Memory B cell (primary cell): Measurements from ENCODE around the gene ATP11A.
"Not testable (repeated sequence)": the region's sequence is repeated elsewhere in the genome, so short reads cannot be mapped to it uniquely, and the experiment has no call there.

Source experiments
- ATAC-seq: fragments of 150-1000 bp; cut with Tn5 transposase; 2 replicates; pipeline ENCODE4 v1.10.0; 2021; ENCODE audit warnings: low read depth, mild to moderate bottlenecking, moderate library complexity
- DNase-seq, 2 donors: peaks; one replicate each; pipeline ENCODE4 v3.0.0; 2022; ENCODE audit warnings: low spot score in 2 of 2
- H3K27ac Mint-ChIP-seq: one replicate; pipeline ENCODE4 v1.8.0; 2022; ENCODE audit warnings: mild to moderate bottlenecking, moderate library complexity, mixed read lengths
- H3K27me3 Mint-ChIP-seq: one replicate; pipeline ENCODE4 v1.8.0; 2022; ENCODE audit warnings: mixed read lengths
- H3K36me3 Mint-ChIP-seq: one replicate; pipeline ENCODE4 v1.8.0; 2022; ENCODE audit warnings: mild to moderate bottlenecking, mixed read lengths
- H3K4me1 Mint-ChIP-seq: one replicate; pipeline ENCODE4 v1.8.0; 2022; ENCODE audit warnings: mixed read lengths
- H3K4me3 Mint-ChIP-seq: one replicate; pipeline ENCODE4 v1.8.0; 2022; ENCODE audit warnings: mild to moderate bottlenecking, moderate library complexity, mixed read lengths
- H3K9me3 Mint-ChIP-seq: one replicate; pipeline ENCODE4 v1.8.0; 2022; ENCODE audit warnings: mixed read lengths

ATP11A gene

DNA sequence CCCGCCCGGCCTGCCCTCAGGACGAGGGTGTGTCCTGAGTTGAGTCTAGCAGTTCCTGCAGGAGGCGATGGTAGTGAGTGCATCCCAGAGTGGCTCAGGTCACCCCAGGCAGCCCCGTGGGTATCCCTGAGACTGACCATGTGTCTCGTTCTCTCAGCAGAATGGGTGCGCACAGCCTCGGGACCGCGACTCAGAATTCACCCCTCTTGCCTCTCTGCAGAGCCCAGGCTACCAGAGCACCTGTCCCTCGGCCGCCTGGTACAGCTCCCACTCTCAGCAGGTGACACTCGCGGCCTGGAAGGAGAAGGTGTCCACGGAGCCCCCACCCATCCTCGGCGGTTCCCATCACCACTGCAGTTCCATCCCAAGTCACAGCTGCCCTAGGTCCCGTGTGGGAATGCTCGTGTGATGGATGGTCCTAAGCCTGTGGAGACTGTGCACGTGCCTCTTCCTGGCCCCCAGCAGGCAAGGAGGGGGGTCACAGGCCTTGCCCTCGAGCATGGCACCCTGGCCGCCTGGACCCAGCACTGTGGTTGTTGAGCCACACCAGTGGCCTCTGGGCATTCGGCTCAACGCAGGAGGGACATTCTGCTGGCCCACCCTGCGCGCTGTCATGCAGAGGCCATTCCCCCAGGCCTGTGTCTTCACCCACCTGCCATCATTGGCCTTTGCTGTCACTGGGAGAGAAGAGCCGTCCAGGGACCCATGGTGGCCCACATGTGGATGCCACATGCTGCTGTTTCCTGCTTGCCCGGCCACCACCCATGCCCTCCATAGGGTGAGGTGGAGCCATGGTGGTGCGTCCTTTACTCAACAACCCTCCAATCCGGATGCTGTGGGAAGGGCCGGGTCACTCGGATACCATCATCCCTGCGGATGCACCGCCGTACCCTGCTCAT, 192.1 kb downstream of the ATP11A start:
- no peak for ATAC-seq
- Mint-ChIP-seq H3K36me3 (peaks cover 11% of the 10 kb centered on the region), H3K4me1 (no peaks in the 10 kb centered on the region), H3K9me3 (no peaks in the 10 kb centered on the region), H3K27ac (no peak overlapping the region), H3K27me3 (no peaks in the 10 kb centered on the region), H3K4me3 (no peak overlapping the region)
- no peak for DNase-seq

DNA sequence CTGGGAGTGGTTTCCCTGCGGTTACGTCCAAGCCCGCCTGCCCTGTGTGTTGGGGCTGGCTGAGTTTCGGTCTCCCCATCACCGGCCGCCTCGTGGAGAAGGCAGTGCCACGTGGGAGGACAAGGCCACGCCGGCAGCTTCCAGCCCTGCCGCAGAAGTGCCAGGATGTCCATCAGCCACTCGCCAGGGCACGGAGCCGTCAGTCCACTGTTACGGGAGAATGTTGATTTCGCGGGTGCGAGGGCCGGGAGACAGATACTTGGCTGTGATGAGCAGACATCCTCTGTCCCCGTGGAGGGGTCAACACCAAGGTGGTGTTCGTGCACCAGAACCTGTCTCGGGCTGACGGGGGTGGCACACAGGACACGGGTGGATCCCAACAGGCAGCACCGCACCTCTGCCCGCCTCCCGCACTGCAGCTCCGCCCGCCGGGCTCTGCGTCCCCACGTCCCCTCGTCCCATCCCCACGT, 192.8 kb downstream of the ATP11A start:
- no peak overlapping the region for H3K27ac Mint-ChIP-seq
- no peak overlapping the region for H3K4me3 Mint-ChIP-seq
- peaks cover 11% of the 10 kb centered on the region for H3K36me3 Mint-ChIP-seq
- H3K9me3 Mint-ChIP-seq, result no peaks in the 10 kb centered on the region
- peaks cover 4% of the 10 kb centered on the region for H3K4me1 Mint-ChIP-seq
- no peak for ATAC-seq
- no peak for DNase-seq
- H3K27me3 Mint-ChIP-seq, result no peaks in the 10 kb centered on the region

GRCh38 chr13:112883241-112883945, 193.6 kb downstream of the ATP11A start:
- peaks cover 5% of the 10 kb centered on the region for H3K4me1 Mint-ChIP-seq
- H3K27me3 Mint-ChIP-seq, result no peaks in the 10 kb centered on the region
- ATAC-seq (no peak), DNase-seq (no peak)
- H3K27ac Mint-ChIP-seq, result no peak overlapping the region
- H3K36me3 Mint-ChIP-seq, result peaks cover 9% of the 10 kb centered on the region
- no peaks in the 10 kb centered on the region for H3K9me3 Mint-ChIP-seq
- no peak overlapping the region for H3K4me3 Mint-ChIP-seq

- not testable (repeated sequence) for DNase-seq, H3K36me3 Mint-ChIP-seq, H3K9me3 Mint-ChIP-seq, H3K4me1 Mint-ChIP-seq, H3K4me3 Mint-ChIP-seq, ATAC-seq, H3K27me3 Mint-ChIP-seq, H3K27ac Mint-ChIP-seq
These were observed 194.9 kb downstream of the ATP11A start for GRCh38 chr13:112884700-112885099.

GRCh38 chr13:112885242-112885781, 195.5 kb downstream of the ATP11A start:
- no peak for DNase-seq
- H3K4me1 Mint-ChIP-seq, result peaks cover 5% of the 10 kb centered on the region
- no peaks in the 10 kb centered on the region for H3K9me3 Mint-ChIP-seq
- peaks cover 7% of the 10 kb centered on the region for H3K36me3 Mint-ChIP-seq
- no peak overlapping the region for H3K27ac Mint-ChIP-seq
- no peak for ATAC-seq
- no peaks in the 10 kb centered on the region for H3K27me3 Mint-ChIP-seq
- no peak overlapping the region for H3K4me3 Mint-ChIP-seq

GRCh38 chr13:112885782-112886268, 196.0 kb downstream of the ATP11A start:
- Mint-ChIP-seq H3K36me3 (peaks cover 4% of the 10 kb centered on the region), H3K4me3 (no peak overlapping the region), H3K27ac (no peak overlapping the region), H3K4me1 (peaks cover 5% of the 10 kb centered on the region), H3K27me3 (no peaks in the 10 kb centered on the region), H3K9me3 (no peaks in the 10 kb centered on the region)
- ATAC-seq, result no peak
- no peak for DNase-seq

GRCh38 chr13:112887151-112887550, 197.3 kb downstream of the ATP11A start:
- ATAC-seq (no peak), DNase-seq (no peak)
- H3K27ac Mint-ChIP-seq, result no peak overlapping the region
- H3K36me3 Mint-ChIP-seq, result peaks cover 4% of the 10 kb centered on the region
- H3K27me3 Mint-ChIP-seq, result no peaks in the 10 kb centered on the region
- no peak overlapping the region for H3K4me3 Mint-ChIP-seq
- H3K4me1 Mint-ChIP-seq, result peaks cover 5% of the 10 kb centered on the region
- H3K9me3 Mint-ChIP-seq, result no peaks in the 10 kb centered on the region

DNA sequence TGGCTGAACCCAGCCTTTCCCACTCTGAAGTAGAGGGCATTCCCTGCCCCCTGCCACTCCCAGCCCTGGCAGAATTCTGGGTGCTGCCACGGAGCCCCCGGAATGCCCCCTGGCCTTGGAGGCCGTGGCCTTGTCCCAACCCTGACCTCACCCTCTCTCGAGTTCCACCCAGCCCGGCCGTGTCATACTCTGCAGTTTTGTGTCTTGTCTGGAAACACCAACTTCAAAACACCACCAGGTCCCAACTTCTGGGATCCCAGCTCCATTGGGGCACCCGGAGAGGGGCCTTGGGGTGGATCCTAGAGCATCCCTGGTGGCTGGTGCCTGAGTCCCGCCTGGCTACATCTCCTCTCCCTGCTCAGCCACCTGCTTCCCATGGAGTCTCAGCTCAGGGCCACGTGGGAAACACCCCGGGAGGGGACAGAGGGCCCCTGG, 197.7 kb downstream of the ATP11A start:
- no peaks in the 10 kb centered on the region for H3K27me3 Mint-ChIP-seq

GRCh38 chr13:112888238-112889111, 198.6 kb downstream of the ATP11A start:
- no peaks in the 10 kb centered on the region for H3K36me3 Mint-ChIP-seq
- no peak overlapping the region for H3K27ac Mint-ChIP-seq
- no peaks in the 10 kb centered on the region for H3K27me3 Mint-ChIP-seq
- ATAC-seq (no peak), DNase-seq (no peak)
- peaks cover 12% of the 10 kb centered on the region for H3K4me1 Mint-ChIP-seq
- H3K9me3 Mint-ChIP-seq, result no peaks in the 10 kb centered on the region
- H3K4me3 Mint-ChIP-seq, result no peak overlapping the region

More for the DNA sequence above, 197.7 kb downstream of the ATP11A start:
- Mint-ChIP-seq H3K4me1 (peaks cover 5% of the 10 kb centered on the region), H3K27ac (no peak overlapping the region), H3K9me3 (no peaks in the 10 kb centered on the region), H3K36me3 (peaks cover 4% of the 10 kb centered on the region), H3K4me3 (no peak overlapping the region)
- no peak for ATAC-seq
- no peak for DNase-seq

DNA sequence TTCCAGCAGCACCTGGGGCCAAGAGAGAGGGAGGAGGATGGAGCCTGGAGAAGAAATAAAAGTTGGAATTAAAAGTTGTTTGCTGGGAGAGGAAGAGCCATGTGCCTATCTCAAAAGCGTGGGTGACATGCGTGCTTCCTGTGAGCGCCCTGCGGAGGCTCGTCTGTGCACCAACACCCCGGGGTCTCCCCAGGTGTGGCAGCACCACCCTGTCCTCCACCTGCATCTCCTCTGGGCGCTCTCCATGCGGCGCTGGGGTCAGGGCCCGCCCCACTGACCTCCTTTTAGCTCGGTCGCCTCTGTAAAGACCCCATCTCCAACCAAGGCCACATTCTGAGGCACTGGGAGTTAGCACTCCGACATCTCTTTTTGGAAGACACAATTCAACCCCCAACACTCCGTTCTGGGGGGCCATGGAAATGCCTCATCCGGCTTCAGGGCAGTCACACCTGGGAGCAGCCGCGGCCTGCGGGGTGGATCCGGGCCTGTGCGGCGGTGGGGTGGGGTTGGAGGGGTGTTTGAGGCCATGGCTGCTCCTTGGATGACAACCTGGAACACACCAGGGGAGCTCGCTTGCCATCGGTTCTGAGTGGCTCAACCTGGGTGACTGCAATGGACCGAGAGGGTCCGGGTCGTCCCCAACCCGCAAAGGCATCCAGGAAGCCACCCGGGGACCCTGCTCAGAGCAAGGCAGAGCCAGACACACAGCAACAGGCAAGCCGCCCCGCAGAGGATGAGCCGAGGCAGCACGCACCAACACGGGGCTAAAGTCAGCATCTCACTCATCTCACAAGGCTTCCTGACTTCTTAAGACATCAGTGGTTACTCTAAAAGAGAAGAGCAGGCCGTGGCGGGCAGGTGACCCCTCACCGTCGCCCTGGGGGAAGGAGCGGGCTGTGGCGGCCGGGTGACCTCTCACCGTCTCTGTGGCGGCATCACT, 199.8 kb downstream of the ATP11A start:
- Mint-ChIP-seq H3K27me3 (no peaks in the 10 kb centered on the region), H3K4me1 (peaks cover 13% of the 10 kb centered on the region), H3K27ac (no peak overlapping the region), H3K9me3 (no peaks in the 10 kb centered on the region), H3K36me3 (no peaks in the 10 kb centered on the region), H3K4me3 (no peak overlapping the region)
- ATAC-seq (no peak), DNase-seq (no peak)

DNA sequence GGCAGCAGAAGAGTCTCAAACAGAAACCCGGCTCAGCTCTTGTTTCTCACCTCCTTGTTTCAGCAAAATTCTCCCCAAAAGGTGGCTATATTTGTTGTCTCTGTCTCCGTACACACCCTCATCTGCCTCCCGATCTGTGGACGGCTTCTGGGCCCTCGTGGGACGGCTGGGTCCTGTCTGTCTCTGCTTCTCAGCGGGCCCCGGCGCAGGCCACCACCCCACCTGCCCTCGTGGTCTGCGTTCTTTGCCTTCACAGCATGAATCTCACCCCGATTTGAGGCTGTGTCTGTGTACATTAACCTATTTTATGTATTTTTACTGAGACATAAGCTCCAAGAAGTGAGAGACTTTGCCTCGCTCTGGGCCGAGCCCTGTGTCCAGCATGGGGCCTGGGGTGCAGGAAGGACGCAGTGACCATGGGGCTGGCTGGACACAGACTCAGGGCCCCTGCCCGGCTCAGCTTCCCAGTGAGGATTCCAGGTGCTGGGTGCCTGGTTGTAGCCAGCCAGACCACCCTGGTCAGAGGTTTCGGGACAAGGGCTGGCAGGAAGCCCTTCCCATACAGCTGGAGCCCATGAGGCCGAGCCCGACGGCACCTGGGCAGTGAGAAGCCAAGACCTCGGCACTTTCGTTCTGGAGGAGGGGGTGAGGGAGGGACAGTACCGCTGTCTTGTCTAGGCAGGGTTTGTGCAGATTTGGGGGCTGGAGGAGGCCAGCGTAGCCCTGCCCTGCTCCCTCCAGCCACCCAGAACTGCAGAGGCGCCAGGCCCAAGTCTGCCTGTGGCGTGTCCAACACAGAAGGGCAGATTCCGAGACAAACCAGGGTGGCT, 200.7 kb downstream of the ATP11A start:
- ATAC-seq (no peak), DNase-seq (no peak)
- H3K36me3 Mint-ChIP-seq, result no peaks in the 10 kb centered on the region
- no peaks in the 10 kb centered on the region for H3K9me3 Mint-ChIP-seq
- no peak overlapping the region for H3K27ac Mint-ChIP-seq
- peaks cover 16% of the 10 kb centered on the region for H3K4me1 Mint-ChIP-seq
- no peak overlapping the region for H3K4me3 Mint-ChIP-seq
- peaks cover 1% of the 10 kb centered on the region for H3K27me3 Mint-ChIP-seq
